Natural killer cell (primary cell): ENCODE data around the gene SRL. TPM values are rescaled to one million over a fixed set of nuclear protein-coding genes. Genes with fewer than 3 reads are reported as not detected.
"Not testable (repeated sequence)": the region's sequence is repeated elsewhere in the genome, so short reads cannot be mapped to it uniquely, and the experiment has no call there.

Experiments used
- ATAC-seq, 3 donors: fragments of 150-1000 bp in 2 of 3; fragments of 200-7000 bp in 1 of 3; cut with Tn5 transposase; 1 replicate in 1 of 3; 2 replicates in 2 of 3; pipeline ENCODE4 v1.10.0; 2021; ENCODE audit warnings: mild to moderate bottlenecking in 2 of 3, moderate library complexity in 2 of 3
- DNase-seq, 2 donors: peaks; one replicate each; pipeline versions ENCODE4 v3.0.0 to v3.0.0-alpha.2; 2013 to 2021; ENCODE audit warnings: mixed read lengths in 1 of 2
- H3K27ac ChIP-seq: one replicate; pipeline ENCODE4 v1.5.1; 2013; ENCODE audit warnings: mild to moderate bottlenecking, low read length
- H3K27me3 ChIP-seq: one replicate; pipeline ENCODE4 v1.6.1; 2013; ENCODE audit warnings: low read length; ENCODE audit not compliant: control insufficient read depth, insufficient read depth
- H3K36me3 ChIP-seq: one replicate; pipeline ENCODE4 v1.6.1; 2013; ENCODE audit warnings: low read length; ENCODE audit not compliant: control insufficient read depth, insufficient read depth
- H3K4me1 ChIP-seq: one replicate; pipeline ENCODE4 v1.6.1; 2013; ENCODE audit warnings: low read length; ENCODE audit not compliant: control insufficient read depth, insufficient read depth
- H3K4me3 ChIP-seq: one replicate; pipeline ENCODE4 v1.5.1; 2013; ENCODE audit warnings: low read length
- H3K9me3 ChIP-seq: one replicate; pipeline ENCODE4 v1.6.1; 2013; ENCODE audit warnings: low read length; ENCODE audit not compliant: control insufficient read depth, insufficient read depth
- H3K27ac Mint-ChIP-seq, 2 donors: one replicate each; pipeline ENCODE4 v1.8.0; 2022; ENCODE audit warnings: mild to moderate bottlenecking in 2 of 2, mixed read lengths in 2 of 2, moderate library complexity in 1 of 2
- H3K27me3 Mint-ChIP-seq, 2 donors: one replicate each; pipeline ENCODE4 v1.8.0; 2022; ENCODE audit warnings: low read depth in 2 of 2, mixed read lengths in 2 of 2
- H3K36me3 Mint-ChIP-seq: one replicate; pipeline ENCODE4 v1.8.0; 2022; ENCODE audit warnings: mixed read lengths
- H3K4me1 Mint-ChIP-seq, 2 donors: one replicate each; pipeline ENCODE4 v1.8.0; 2022; ENCODE audit warnings: mixed read lengths in 2 of 2
- H3K4me3 Mint-ChIP-seq: one replicate; pipeline ENCODE4 v1.8.0; 2022; ENCODE audit warnings: mild to moderate bottlenecking, moderate library complexity, mixed read lengths
- H3K9me3 Mint-ChIP-seq, 2 donors: one replicate each; pipeline ENCODE4 v1.8.0; 2022; ENCODE audit warnings: mixed read lengths in 2 of 2
- CTCF ChIP-seq: fragments of 200-600 bp; IDR thresholded peaks from one replicate; pipeline ENCODE4 v1.8.0; 2022; ENCODE audit warnings: antibody characterized with exemption
- WGBS: methylation state at CpG from one replicate; pipeline ENCODE4 v1.1.7; 2013; ENCODE audit warnings: missing lambda C conversion rate; ENCODE audit not compliant: insufficient coverage; 5-methylcytosine and 5-hydroxymethylcytosine counted together
- intact Hi-C: fragments of 100-400 bp; cut with micrococcal nuclease; formaldehyde crosslinking; loops from one replicate; pipeline ENCODE4 v1.14.2; 2022
- total RNA-seq, 4 donors: library from RNA; stranded (reverse); fragments of 120-200 nt in 1 of 4; gene quantifications; one replicate each; pipeline versions ENCODE4 v1.2.3 to v1.2.4, GENCODE V29; 2013 to 2022

SRL gene
- total RNA-seq, 3 donors from 2014 or later (not counting 1 experiment from before 2014, with no cell fraction given), result not detected

GRCh38 chr16:4157376-4157825, 84.5 kb downstream of the SRL start:
- H3K4me3 ChIP-seq, result no peak overlapping the region
- TF ChIP-seq CTCF, result no peak
- H3K36me3 ChIP-seq, result no peaks in the 10 kb centered on the region
- Mint-ChIP-seq H3K4me1 (no peaks in the 10 kb centered on the region), H3K27me3 (no peaks in the 10 kb centered on the region), H3K27ac (no peak overlapping the region), H3K4me3 (no peak overlapping the region), H3K36me3 (no peaks in the 10 kb centered on the region), H3K9me3 (no peaks in the 10 kb centered on the region)
- no peak overlapping the region for H3K27ac ChIP-seq
- ATAC-seq, result no peak
- WGBS, result 93% methylated on average over 4 of the region's 4 CpGs
- intact Hi-C loops, result no loop called here
- no peak for DNase-seq
- no peaks in the 10 kb centered on the region for H3K4me1 ChIP-seq
- H3K9me3 ChIP-seq, result no peaks in the 10 kb centered on the region
- no peaks in the 10 kb centered on the region for H3K27me3 ChIP-seq

GRCh38 chr16:4156503-4156902, 85.4 kb downstream of the SRL start:
- 83% methylated on average over 1 of the region's 3 CpGs for WGBS
- H3K36me3 ChIP-seq, ATAC-seq, H3K27ac Mint-ChIP-seq, H3K27me3 Mint-ChIP-seq, H3K4me1 ChIP-seq, H3K4me3 Mint-ChIP-seq, intact Hi-C loops, H3K36me3 Mint-ChIP-seq, DNase-seq, H3K27me3 ChIP-seq, H3K4me1 Mint-ChIP-seq, H3K27ac ChIP-seq, H3K9me3 Mint-ChIP-seq, H3K4me3 ChIP-seq, H3K9me3 ChIP-seq: not testable (repeated sequence)

- H3K36me3 ChIP-seq, H3K9me3 Mint-ChIP-seq, H3K27me3 ChIP-seq, intact Hi-C loops, DNase-seq, ATAC-seq, H3K4me1 Mint-ChIP-seq, H3K4me3 Mint-ChIP-seq, H3K27ac Mint-ChIP-seq, H3K4me1 ChIP-seq, H3K36me3 Mint-ChIP-seq, H3K27me3 Mint-ChIP-seq, H3K4me3 ChIP-seq, H3K9me3 ChIP-seq, H3K27ac ChIP-seq: not testable (repeated sequence)
- 90% methylated on average over 13 of the region's 13 CpGs for WGBS
Measured at GRCh38 chr16:4153364-4153763, 88.5 kb downstream of the SRL start.

GRCh38 chr16:4152267-4152666, 89.6 kb downstream of the SRL start:
- 83% methylated on average over 5 of the region's 5 CpGs for WGBS
- intact Hi-C loops, result no loop called here
- no peaks in the 10 kb centered on the region for H3K9me3 ChIP-seq
- Mint-ChIP-seq H3K27me3 (peaks cover 0 to under 1% of the 10 kb centered on the region in 2 donors), H3K27ac (no peak overlapping the region), H3K9me3 (no peaks in the 10 kb centered on the region), H3K4me1 (no peaks in the 10 kb centered on the region), H3K4me3 (no peak overlapping the region), H3K36me3 (no peaks in the 10 kb centered on the region)
- no peaks in the 10 kb centered on the region for H3K4me1 ChIP-seq
- no peaks in the 10 kb centered on the region for H3K27me3 ChIP-seq
- no peak overlapping the region for H3K4me3 ChIP-seq
- H3K36me3 ChIP-seq, result no peaks in the 10 kb centered on the region
- H3K27ac ChIP-seq, result no peak overlapping the region
- ATAC-seq (no peak), DNase-seq (no peak)
- no peak for TF ChIP-seq CTCF

- Histone ChIP-seq H3K4me1 (peaks cover 4% of the 10 kb centered on the region), H3K4me3 (no peak overlapping the region), H3K36me3 (no peaks in the 10 kb centered on the region), H3K9me3 (no peaks in the 10 kb centered on the region), H3K27me3 (no peaks in the 10 kb centered on the region), H3K27ac (no peak overlapping the region)
- Mint-ChIP-seq H3K4me1 (peaks cover 0 to 4% of the 10 kb centered on the region in 2 donors), H3K27me3 (peaks cover 0 to 2% of the 10 kb centered on the region in 2 donors), H3K36me3 (no peaks in the 10 kb centered on the region), H3K4me3 (no peak overlapping the region), H3K27ac (no peak overlapping the region), H3K9me3 (no peaks in the 10 kb centered on the region)
- ATAC-seq (no peak), DNase-seq (no peak)
- TF ChIP-seq CTCF, result no peak
- WGBS, result 92% methylated on average over 10 of the region's 10 CpGs
- intact Hi-C loops, result no loop called here
Measured at GRCh38 chr16:4147236-4147635, 94.6 kb downstream of the SRL start.
